Vagina (tissue), 2 donors: ENCODE results near the gene LTC4S.

Experiments used
- POLR2AphosphoS5 ChIP-seq, 2 donors: sonication (generic); formaldehyde crosslinking; IDR thresholded peaks; one replicate each; pipeline ENCODE4 v1.9.0; 2017; ENCODE audit warnings: antibody characterized with exemption in 2 of 2, mild to moderate bottlenecking in 2 of 2, low read depth in 1 of 2; ENCODE audit not compliant: insufficient read depth in 1 of 2
- TF ChIP-seq, protein P1 (sequence below), 3 experiments: fragments of 450-650 bp in 2 of 3; fragments of 200-600 bp in 1 of 3; sonication (generic) in 1 of 3; IDR thresholded peaks; one replicate each; pipeline ENCODE4 v1.5.1; 2017 to 2019; ENCODE audit warnings: antibody characterized with exemption in 3 of 3, mild to moderate bottlenecking in 2 of 3, moderate library complexity in 2 of 3

DNA sequence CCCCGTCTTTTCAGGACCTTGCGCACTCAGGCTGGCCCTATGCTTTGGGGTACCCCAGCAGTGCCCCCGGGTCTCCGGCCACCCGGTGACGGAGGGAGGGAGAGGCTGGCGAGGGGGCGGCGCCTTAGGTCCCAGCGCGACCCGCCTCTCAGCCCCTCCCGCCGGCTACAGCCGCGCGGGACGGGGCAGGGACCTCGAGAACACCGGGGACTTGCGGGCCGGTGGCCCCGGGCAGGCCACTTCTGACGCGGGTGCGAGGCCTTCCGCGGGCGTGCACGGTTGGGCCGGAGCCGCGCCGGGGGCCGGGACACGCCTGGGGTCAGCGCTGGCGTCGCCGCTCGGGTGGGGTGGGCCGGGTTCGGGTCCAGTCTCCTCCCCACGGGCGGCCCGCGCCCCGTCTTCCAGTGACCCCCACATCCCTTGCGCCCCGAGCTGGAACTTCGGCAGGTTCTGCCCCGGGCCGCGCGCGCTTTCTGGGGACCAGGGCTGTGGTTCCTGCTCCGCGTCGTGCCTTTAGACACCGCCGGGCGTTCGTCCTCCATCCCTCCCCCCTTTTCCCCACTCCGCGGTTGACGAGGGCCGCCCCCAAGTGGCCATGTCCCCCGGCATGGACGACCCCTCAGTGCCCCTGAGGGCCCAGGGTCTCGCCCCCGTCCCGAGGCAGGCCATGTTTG is 23.1 kb downstream of the LTC4S start:
- peak in 1 of 2 donors; percentile 44 for TF ChIP-seq POLR2AphosphoS5 (IDR thresholded peaks at IDR 0.05; ENCODE audit: insufficient read depth in 1 of 2, low read depth in 1 of 2)
- TF ChIP-seq, protein P1, sequence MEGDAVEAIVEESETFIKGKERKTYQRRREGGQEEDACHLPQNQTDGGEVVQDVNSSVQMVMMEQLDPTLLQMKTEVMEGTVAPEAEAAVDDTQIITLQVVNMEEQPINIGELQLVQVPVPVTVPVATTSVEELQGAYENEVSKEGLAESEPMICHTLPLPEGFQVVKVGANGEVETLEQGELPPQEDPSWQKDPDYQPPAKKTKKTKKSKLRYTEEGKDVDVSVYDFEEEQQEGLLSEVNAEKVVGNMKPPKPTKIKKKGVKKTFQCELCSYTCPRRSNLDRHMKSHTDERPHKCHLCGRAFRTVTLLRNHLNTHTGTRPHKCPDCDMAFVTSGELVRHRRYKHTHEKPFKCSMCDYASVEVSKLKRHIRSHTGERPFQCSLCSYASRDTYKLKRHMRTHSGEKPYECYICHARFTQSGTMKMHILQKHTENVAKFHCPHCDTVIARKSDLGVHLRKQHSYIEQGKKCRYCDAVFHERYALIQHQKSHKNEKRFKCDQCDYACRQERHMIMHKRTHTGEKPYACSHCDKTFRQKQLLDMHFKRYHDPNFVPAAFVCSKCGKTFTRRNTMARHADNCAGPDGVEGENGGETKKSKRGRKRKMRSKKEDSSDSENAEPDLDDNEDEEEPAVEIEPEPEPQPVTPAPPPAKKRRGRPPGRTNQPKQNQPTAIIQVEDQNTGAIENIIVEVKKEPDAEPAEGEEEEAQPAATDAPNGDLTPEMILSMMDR (IDR thresholded peaks at IDR 0.05) = no peak
